ENCODE measurements around the gene FARP1. TPM values are rescaled to one million over a fixed set of nuclear protein-coding genes. Genes with fewer than 3 reads are reported as not detected.

Gene FARP1
- total RNA-seq, 1 experiment from 2014 or later: 96.6 TPM

- CTCF ChIA-PET: no interaction called here
- H3K4me1 Mint-ChIP-seq: peaks cover 12% of the 10 kb centered on the region
- TF ChIP-seq ZMAT4 (CRISPR knock-in tag; IDR thresholded peaks at IDR 0.05): no peak
- TF ChIP-seq ZNF416 (CRISPR knock-in tag; IDR thresholded peaks at IDR 0.05): no peak
- TF ChIP-seq E2F5 (CRISPR knock-in tag; IDR thresholded peaks at IDR 0.05): no peak
- no peak for TF ChIP-seq ETV6 (CRISPR knock-in tag; IDR thresholded peaks at IDR 0.05)
- H3K27ac Mint-ChIP-seq: no peak overlapping the region
- peaks cover 9% of the 10 kb centered on the region for H3K9me3 Mint-ChIP-seq
- DNase-seq (ENCODE audit: low spot score) (no peak), ATAC-seq (no peak)
- no peaks in the 10 kb centered on the region for H3K27me3 Mint-ChIP-seq (ENCODE audit: low read depth)
- POLR2A ChIA-PET: no interaction called here
- no peaks in the 10 kb centered on the region for H3K36me3 Mint-ChIP-seq
- H3K4me3 Mint-ChIP-seq: no peak overlapping the region
Measured at GRCh38 chr13:98286799-98287198, 143.9 kb downstream of the FARP1 start.

DNA sequence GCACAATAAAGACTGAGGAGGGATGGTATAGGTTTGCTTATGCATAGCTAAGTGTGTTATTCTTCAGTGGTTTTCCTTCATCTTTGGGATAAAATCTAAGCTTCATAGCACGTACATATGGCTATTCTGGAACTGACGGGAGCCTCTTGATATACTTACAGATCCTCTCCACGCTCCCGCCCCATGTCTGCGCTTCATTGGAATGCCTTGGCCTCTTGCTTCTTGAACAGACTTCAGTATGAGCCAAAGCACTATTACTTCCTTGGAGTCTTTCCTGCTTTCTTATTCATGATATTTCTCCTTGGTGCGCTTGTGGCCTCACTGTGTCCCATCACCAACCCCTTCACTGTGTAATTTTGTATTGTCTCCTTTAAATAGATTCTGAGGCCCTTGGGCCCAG lies 145.3 kb downstream of the FARP1 start:
- peaks cover 9% of the 10 kb centered on the region for H3K9me3 Mint-ChIP-seq
- CTCF ChIA-PET: no interaction called here
- DNase-seq (ENCODE audit: low spot score) (no peak), ATAC-seq (no peak)
- H3K4me3 Mint-ChIP-seq: no peak overlapping the region
- TF ChIP-seq GTF2I (CRISPR knock-in tag; conservative IDR thresholded peaks at IDR 0.05): no peak
- TF ChIP-seq AR (CRISPR knock-in tag; IDR thresholded peaks at IDR 0.05): no peak
- no peak for TF ChIP-seq MAX (CRISPR knock-in tag; IDR thresholded peaks at IDR 0.05)
- no peak for TF ChIP-seq ZNF317 (CRISPR knock-in tag; IDR thresholded peaks at IDR 0.05; ENCODE audit: borderline replicate concordance, low read depth)
- TF ChIP-seq ZNF425 (CRISPR knock-in tag; conservative IDR thresholded peaks at IDR 0.05): no peak
- TF ChIP-seq, protein P1, sequence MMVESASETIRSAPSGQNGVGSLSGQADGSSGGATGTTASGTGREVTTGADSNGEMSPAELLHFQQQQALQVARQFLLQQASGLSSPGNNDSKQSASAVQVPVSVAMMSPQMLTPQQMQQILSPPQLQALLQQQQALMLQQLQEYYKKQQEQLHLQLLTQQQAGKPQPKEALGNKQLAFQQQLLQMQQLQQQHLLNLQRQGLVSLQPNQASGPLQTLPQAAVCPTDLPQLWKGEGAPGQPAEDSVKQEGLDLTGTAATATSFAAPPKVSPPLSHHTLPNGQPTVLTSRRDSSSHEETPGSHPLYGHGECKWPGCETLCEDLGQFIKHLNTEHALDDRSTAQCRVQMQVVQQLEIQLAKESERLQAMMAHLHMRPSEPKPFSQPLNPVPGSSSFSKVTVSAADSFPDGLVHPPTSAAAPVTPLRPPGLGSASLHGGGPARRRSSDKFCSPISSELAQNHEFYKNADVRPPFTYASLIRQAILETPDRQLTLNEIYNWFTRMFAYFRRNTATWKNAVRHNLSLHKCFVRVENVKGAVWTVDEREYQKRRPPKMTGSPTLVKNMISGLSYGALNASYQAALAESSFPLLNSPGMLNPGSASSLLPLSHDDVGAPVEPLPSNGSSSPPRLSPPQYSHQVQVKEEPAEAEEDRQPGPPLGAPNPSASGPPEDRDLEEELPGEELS (CRISPR knock-in tag; IDR thresholded peaks at IDR 0.05): no peak
- no peak for TF ChIP-seq E2F1 (CRISPR knock-in tag; IDR thresholded peaks at IDR 0.05)
- TF ChIP-seq MLX (CRISPR knock-in tag; IDR thresholded peaks at IDR 0.05): no peak
- TF ChIP-seq, protein P2, sequence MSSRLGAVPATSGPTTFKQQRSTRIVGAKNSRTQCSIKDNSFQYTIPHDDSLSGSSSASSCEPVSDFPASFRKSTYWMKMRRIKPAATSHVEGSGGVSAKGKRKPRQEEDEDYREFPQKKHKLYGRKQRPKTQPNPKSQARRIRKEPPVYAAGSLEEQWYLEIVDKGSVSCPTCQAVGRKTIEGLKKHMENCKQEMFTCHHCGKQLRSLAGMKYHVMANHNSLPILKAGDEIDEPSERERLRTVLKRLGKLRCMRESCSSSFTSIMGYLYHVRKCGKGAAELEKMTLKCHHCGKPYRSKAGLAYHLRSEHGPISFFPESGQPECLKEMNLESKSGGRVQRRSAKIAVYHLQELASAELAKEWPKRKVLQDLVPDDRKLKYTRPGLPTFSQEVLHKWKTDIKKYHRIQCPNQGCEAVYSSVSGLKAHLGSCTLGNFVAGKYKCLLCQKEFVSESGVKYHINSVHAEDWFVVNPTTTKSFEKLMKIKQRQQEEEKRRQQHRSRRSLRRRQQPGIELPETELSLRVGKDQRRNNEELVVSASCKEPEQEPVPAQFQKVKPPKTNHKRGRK (CRISPR knock-in tag; IDR thresholded peaks at IDR 0.05; ENCODE audit: borderline replicate concordance): no peak
- TF ChIP-seq SP1 (CRISPR knock-in tag; conservative IDR thresholded peaks at IDR 0.05): no peak
- TF ChIP-seq FOXP1 (CRISPR knock-in tag; IDR thresholded peaks at IDR 0.05; ENCODE audit: borderline replicate concordance): no peak
- no peak for TF ChIP-seq NR1H2 (CRISPR knock-in tag; IDR thresholded peaks at IDR 0.05)
- TF ChIP-seq, protein P3, sequence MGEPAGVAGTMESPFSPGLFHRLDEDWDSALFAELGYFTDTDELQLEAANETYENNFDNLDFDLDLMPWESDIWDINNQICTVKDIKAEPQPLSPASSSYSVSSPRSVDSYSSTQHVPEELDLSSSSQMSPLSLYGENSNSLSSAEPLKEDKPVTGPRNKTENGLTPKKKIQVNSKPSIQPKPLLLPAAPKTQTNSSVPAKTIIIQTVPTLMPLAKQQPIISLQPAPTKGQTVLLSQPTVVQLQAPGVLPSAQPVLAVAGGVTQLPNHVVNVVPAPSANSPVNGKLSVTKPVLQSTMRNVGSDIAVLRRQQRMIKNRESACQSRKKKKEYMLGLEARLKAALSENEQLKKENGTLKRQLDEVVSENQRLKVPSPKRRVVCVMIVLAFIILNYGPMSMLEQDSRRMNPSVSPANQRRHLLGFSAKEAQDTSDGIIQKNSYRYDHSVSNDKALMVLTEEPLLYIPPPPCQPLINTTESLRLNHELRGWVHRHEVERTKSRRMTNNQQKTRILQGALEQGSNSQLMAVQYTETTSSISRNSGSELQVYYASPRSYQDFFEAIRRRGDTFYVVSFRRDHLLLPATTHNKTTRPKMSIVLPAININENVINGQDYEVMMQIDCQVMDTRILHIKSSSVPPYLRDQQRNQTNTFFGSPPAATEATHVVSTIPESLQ (CRISPR knock-in tag; IDR thresholded peaks at IDR 0.05): no peak
- no peak for TF ChIP-seq PRRX2 (CRISPR knock-in tag; IDR thresholded peaks at IDR 0.05)
- no peak overlapping the region for H3K27ac Mint-ChIP-seq
- POLR2A ChIA-PET: no interaction called here
- H3K4me1 Mint-ChIP-seq: peaks cover 18% of the 10 kb centered on the region
- H3K27me3 Mint-ChIP-seq (ENCODE audit: low read depth): no peaks in the 10 kb centered on the region
- H3K36me3 Mint-ChIP-seq: no peaks in the 10 kb centered on the region

Measured in WTC11 (cell line).